ENCODE measurements around the gene FAM120AOS.

DNA sequence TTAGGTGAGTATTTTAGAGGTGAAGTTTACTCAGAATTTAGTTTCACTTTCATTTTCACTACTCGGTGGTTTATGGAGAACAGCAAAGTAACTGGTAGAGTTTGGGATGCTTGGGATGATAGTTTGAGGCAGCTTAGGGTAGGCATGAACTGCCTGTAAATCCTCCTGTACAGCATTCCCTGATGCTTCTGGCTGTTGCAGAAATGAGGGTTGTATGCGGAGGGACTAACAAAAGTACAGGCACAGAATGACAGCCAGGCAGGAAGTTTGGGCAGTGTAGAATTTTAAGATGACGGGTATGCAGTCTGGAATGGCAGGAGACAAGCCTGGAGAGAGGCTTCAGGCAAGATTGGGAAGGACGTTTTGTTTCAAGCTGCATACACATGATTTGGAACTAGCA, 48.0 kb upstream of the FAM120AOS start:
- TF ChIP-seq, protein P1, sequence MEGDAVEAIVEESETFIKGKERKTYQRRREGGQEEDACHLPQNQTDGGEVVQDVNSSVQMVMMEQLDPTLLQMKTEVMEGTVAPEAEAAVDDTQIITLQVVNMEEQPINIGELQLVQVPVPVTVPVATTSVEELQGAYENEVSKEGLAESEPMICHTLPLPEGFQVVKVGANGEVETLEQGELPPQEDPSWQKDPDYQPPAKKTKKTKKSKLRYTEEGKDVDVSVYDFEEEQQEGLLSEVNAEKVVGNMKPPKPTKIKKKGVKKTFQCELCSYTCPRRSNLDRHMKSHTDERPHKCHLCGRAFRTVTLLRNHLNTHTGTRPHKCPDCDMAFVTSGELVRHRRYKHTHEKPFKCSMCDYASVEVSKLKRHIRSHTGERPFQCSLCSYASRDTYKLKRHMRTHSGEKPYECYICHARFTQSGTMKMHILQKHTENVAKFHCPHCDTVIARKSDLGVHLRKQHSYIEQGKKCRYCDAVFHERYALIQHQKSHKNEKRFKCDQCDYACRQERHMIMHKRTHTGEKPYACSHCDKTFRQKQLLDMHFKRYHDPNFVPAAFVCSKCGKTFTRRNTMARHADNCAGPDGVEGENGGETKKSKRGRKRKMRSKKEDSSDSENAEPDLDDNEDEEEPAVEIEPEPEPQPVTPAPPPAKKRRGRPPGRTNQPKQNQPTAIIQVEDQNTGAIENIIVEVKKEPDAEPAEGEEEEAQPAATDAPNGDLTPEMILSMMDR (IDR thresholded peaks at IDR 0.05), result no peak
- TF ChIP-seq TCF7L2 (IDR thresholded peaks at IDR 0.05; ENCODE audit: low read depth, low read length) (no peak), POLR2AphosphoS5 (IDR thresholded peaks at IDR 0.05; ENCODE audit: low read depth, low read length) (no peak), SIN3A (IDR thresholded peaks at IDR 0.05; ENCODE audit: borderline replicate concordance, insufficient read depth, low read depth, low read length) (no peak)
